CD4-positive, alpha-beta T cell (primary cell): Measurements from ENCODE around the gene UBE2E3. TPM values are rescaled to one million over a fixed set of nuclear protein-coding genes. Genes with fewer than 3 reads are reported as not detected.

ENCODE experiments used
- ATAC-seq: fragments of 200-7000 bp; cut with Tn5 transposase; one replicate; pipeline ENCODE4 v1.10.0; 2022; ENCODE audit warnings: mild to moderate bottlenecking; ENCODE audit not compliant: poor library complexity
- CTCF ChIA-PET: fragments of 350-600 bp; sonication (Branson Sonifier 250); formaldehyde crosslinking; loops from one replicate; lab custom pipeline; 2021; ENCODE audit warnings: antibody characterized with exemption, inconsistent platforms; lab: Charles Lee
- POLR2A ChIA-PET: fragments of 350-600 bp; sonication (Branson Sonifier 250); formaldehyde crosslinking; loops from one replicate; lab custom pipeline; 2021; ENCODE audit warnings: antibody characterized with exemption, inconsistent platforms; lab: Charles Lee
- DNase-seq, 14 experiments: peaks; one replicate each; pipeline ENCODE4 v3.0.0-alpha.2; 2013 to 2020; ENCODE audit warnings: mixed read lengths in 2 of 14
- H3K27ac ChIP-seq, 2 donors: one replicate each; pipeline versions ENCODE4 v1.5.1 to v1.7.0; 2013; ENCODE audit warnings: low read length in 2 of 2, low read depth in 1 of 2, mild to moderate bottlenecking in 1 of 2
- H3K27me3 ChIP-seq, 2 experiments: 1 replicate in 1 of 2; 2 replicates in 1 of 2; pipeline versions ENCODE4 v1.6.1 to v1.7.0; 2013; ENCODE audit warnings: low read length in 2 of 2, control low read depth in 1 of 2, mild to moderate bottlenecking in 1 of 2, moderate library complexity in 1 of 2; ENCODE audit not compliant: insufficient read depth in 2 of 2, control insufficient read depth in 1 of 2
- H3K36me3 ChIP-seq: one replicate; pipeline ENCODE4 v1.6.1; 2013; ENCODE audit warnings: low read length, control low read depth; ENCODE audit not compliant: insufficient read depth
- H3K4me1 ChIP-seq: one replicate; pipeline ENCODE4 v1.6.1; 2013; ENCODE audit warnings: low read length, control low read depth; ENCODE audit not compliant: insufficient read depth
- H3K4me3 ChIP-seq: one replicate; pipeline ENCODE4 v1.5.1; 2013; ENCODE audit warnings: mild to moderate bottlenecking, low read length, moderate library complexity
- H3K9me3 ChIP-seq, 2 experiments: 1 replicate in 1 of 2; 2 replicates in 1 of 2; pipeline versions ENCODE4 v1.6.1 to v1.7.0; 2013; ENCODE audit warnings: low read length in 2 of 2, mild to moderate bottlenecking in 2 of 2, control low read depth in 1 of 2, moderate library complexity in 1 of 2; ENCODE audit not compliant: control insufficient read depth in 1 of 2, insufficient read depth in 1 of 2
- H3K27ac Mint-ChIP-seq: one replicate; pipeline ENCODE4 v1.8.0; 2020; ENCODE audit warnings: mixed read lengths
- H3K27me3 Mint-ChIP-seq: one replicate; pipeline ENCODE4 v1.8.0; 2021; ENCODE audit warnings: mixed read lengths
- H3K36me3 Mint-ChIP-seq: one replicate; pipeline ENCODE4 v1.8.0; 2021; ENCODE audit warnings: low read depth, mixed read lengths
- H3K4me1 Mint-ChIP-seq: one replicate; pipeline ENCODE4 v1.8.0; 2021; ENCODE audit warnings: low read depth, mixed read lengths
- H3K4me3 Mint-ChIP-seq: one replicate; pipeline ENCODE4 v1.8.0; 2020; ENCODE audit warnings: mild to moderate bottlenecking, mixed read lengths
- H3K9me3 Mint-ChIP-seq: one replicate; pipeline ENCODE4 v1.8.0; 2020; ENCODE audit warnings: mixed read lengths
- CTCF ChIP-seq: fragments of 200-600 bp; IDR thresholded peaks from one replicate; pipeline ENCODE4 v1.8.0; 2022; ENCODE audit warnings: antibody characterized with exemption, mild to moderate bottlenecking
- intact Hi-C, 2 experiments: fragments of 100-400 bp; cut with DNase I in 1 of 2; cut with micrococcal nuclease in 1 of 2; formaldehyde crosslinking; loops; one replicate each; pipeline versions ENCODE4 v1.15.1 to v1.9.0; 2023 to 2025; cut with DNase I, micrococcal nuclease
- total RNA-seq, 174 experiments: library from RNA in 2 of 174; stranded (reverse) in 2 of 174; gene quantifications; one replicate each; pipeline ENCODE4 v1.2.3 and lab custom pipeline; 2021 to 2026

UBE2E3 gene
- total RNA-seq, 2 experiments from 2014 or later = 20.5 TPM

GRCh38 chr2:181065458-181065857, 85.1 kb downstream of the UBE2E3 start:
- Mint-ChIP-seq H3K9me3 (no peaks in the 10 kb centered on the region), H3K27ac (no peak overlapping the region), H3K4me1 (peaks cover 5% of the 10 kb centered on the region), H3K4me3 (no peak overlapping the region), H3K36me3 (peaks cover 23% of the 10 kb centered on the region), H3K27me3 (no peaks in the 10 kb centered on the region)
- no peaks in the 10 kb centered on the region for H3K4me1 ChIP-seq
- H3K4me3 ChIP-seq = no peak overlapping the region
- TF ChIP-seq CTCF = no peak
- H3K27me3 ChIP-seq = no peaks in the 10 kb centered on the region
- CTCF ChIA-PET = no interaction called here
- no peaks in the 10 kb centered on the region for H3K9me3 ChIP-seq
- DNase-seq = no peak
- no peak overlapping the region for H3K27ac ChIP-seq
- intact Hi-C loops = no loop called here
- POLR2A ChIA-PET = no interaction called here
- ATAC-seq = no peak
- H3K36me3 ChIP-seq = no peaks in the 10 kb centered on the region

- ChIA-PET CTCF (no interaction called here), POLR2A (no interaction called here)
- Mint-ChIP-seq H3K27me3 (no peaks in the 10 kb centered on the region), H3K9me3 (no peaks in the 10 kb centered on the region), H3K4me1 (peaks cover 5% of the 10 kb centered on the region), H3K36me3 (peaks cover 21% of the 10 kb centered on the region), H3K27ac (no peak overlapping the region), H3K4me3 (no peak overlapping the region)
- DNase-seq (no peak), ATAC-seq (no peak)
- Histone ChIP-seq H3K36me3 (no peaks in the 10 kb centered on the region), H3K27me3 (no peaks in the 10 kb centered on the region), H3K27ac (no peak overlapping the region), H3K9me3 (no peaks in the 10 kb centered on the region), H3K4me1 (no peaks in the 10 kb centered on the region), H3K4me3 (no peak overlapping the region)
- intact Hi-C loops = no loop called here
- no peak for TF ChIP-seq CTCF
Measured at GRCh38 chr2:181066333-181066732, 85.9 kb downstream of the UBE2E3 start.

- ChIA-PET POLR2A (no interaction called here), CTCF (interaction anchor here (1.8 kb wide), 1 partner anchor 12 kb away, joined by 6 read pairs; no protein-coding TSS in a partner anchor)
- no peaks in the 10 kb centered on the region for H3K9me3 ChIP-seq
- no peak overlapping the region for H3K27ac ChIP-seq
- ATAC-seq (no peak), DNase-seq (no peak)
- intact Hi-C loops = loop anchor here in 1 of 2 experiments (5.0 to 10.0 kb wide), 2 partner anchors 887 to 1005 kb away; no protein-coding TSS in a partner anchor
- Mint-ChIP-seq H3K27ac (no peak overlapping the region), H3K36me3 (no peaks in the 10 kb centered on the region), H3K27me3 (no peaks in the 10 kb centered on the region), H3K4me1 (no peaks in the 10 kb centered on the region), H3K9me3 (no peaks in the 10 kb centered on the region), H3K4me3 (no peak overlapping the region)
- H3K4me1 ChIP-seq = no peaks in the 10 kb centered on the region
- no peak overlapping the region for H3K4me3 ChIP-seq
- H3K36me3 ChIP-seq = no peaks in the 10 kb centered on the region
- TF ChIP-seq CTCF = no peak
- H3K27me3 ChIP-seq = no peaks in the 10 kb centered on the region
Measured at GRCh38 chr2:181070119-181070835, 89.9 kb downstream of the UBE2E3 start.
